Esophagus muscularis mucosa (tissue), 4 donors: ENCODE measurements around the gene CD72. TPM values are rescaled to one million over a fixed set of nuclear protein-coding genes. Genes with fewer than 3 reads are reported as not detected.

ENCODE experiments used
- DNase-seq: peaks from one replicate; pipeline ENCODE4 v3.0.0-alpha.2; 2017; ENCODE audit errors: extremely low spot score
- H3K27ac ChIP-seq, 4 donors: fragments of 200-600 bp; sonication (generic); replicated peaks in 1 of 4; 1 replicate in 3 of 4; 2 replicates in 1 of 4; pipeline ENCODE4 v1.5.1; 2016 to 2019; ENCODE audit warnings: mild to moderate bottlenecking in 1 of 4
- H3K27me3 ChIP-seq, 4 donors: fragments of 200-600 bp; sonication (generic); one replicate each; pipeline versions ENCODE4 v1.5.1 to v1.6.0; 2016 to 2019
- H3K36me3 ChIP-seq, 4 donors: fragments of 200-600 bp; sonication (generic); one replicate each; pipeline ENCODE4 v1.5.1; 2016 to 2019
- H3K4me1 ChIP-seq, 4 donors: fragments of 200-600 bp; sonication (generic); one replicate each; pipeline ENCODE4 v1.5.1; 2016 to 2019
- H3K4me3 ChIP-seq, 4 donors: fragments of 200-600 bp; sonication (generic); 1 replicate in 2 of 4; 2 replicates in 2 of 4; pipeline ENCODE4 v1.5.1; 2016 to 2019; ENCODE audit warnings: mild to moderate bottlenecking in 4 of 4, moderate library complexity in 1 of 4
- H3K9me3 ChIP-seq, 4 donors: fragments of 200-600 bp; sonication (generic); 1 replicate in 3 of 4; 2 replicates in 1 of 4; pipeline ENCODE4 v1.5.1; 2016 to 2019
- CTCF ChIP-seq, 3 experiments: fragments of 200-600 bp in 2 of 3; fragments of 450-650 bp in 1 of 3; sonication (generic) in 2 of 3; IDR thresholded peaks; one replicate each; pipeline ENCODE4 v1.5.1; 2017 to 2019; ENCODE audit warnings: antibody characterized with exemption in 3 of 3, mild to moderate bottlenecking in 2 of 3, moderate library complexity in 1 of 3
- EP300 ChIP-seq: sonication (generic); formaldehyde crosslinking; IDR thresholded peaks from one replicate; pipeline ENCODE4 v1.6.1; 2017; ENCODE audit warnings: antibody characterized with exemption
- POLR2A ChIP-seq: fragments of 450-650 bp; IDR thresholded peaks from one replicate; pipeline ENCODE4 v1.6.1; 2017; ENCODE audit warnings: antibody characterized with exemption, moderate library complexity, mild to moderate bottlenecking, low read depth
- POLR2AphosphoS5 ChIP-seq, 2 donors: sonication (generic); formaldehyde crosslinking; IDR thresholded peaks; one replicate each; pipeline ENCODE4 v1.6.1; 2017; ENCODE audit warnings: antibody characterized with exemption in 2 of 2
- WGBS: methylation state at CpG from one replicate; pipeline ENCODE4 v1.1.5; 2018; 5-methylcytosine and 5-hydroxymethylcytosine counted together
- intact Hi-C: fragments of 100-400 bp; cut with DNase I; formaldehyde crosslinking; loops from one replicate; pipeline ENCODE4 v1.15.1; 2023
- total RNA-seq, 4 donors: library from RNA; depleted of rRNA; stranded (reverse); fragments of >200 nt; gene quantifications; one replicate each; pipeline versions ENCODE4 v1.1.0 to v1.2.1, GENCODE V29; 2016

The CD72 gene
- total RNA-seq, 4 donors from 2014 or later, result 1.4 to 2.2 TPM; not detected in 2

DNA sequence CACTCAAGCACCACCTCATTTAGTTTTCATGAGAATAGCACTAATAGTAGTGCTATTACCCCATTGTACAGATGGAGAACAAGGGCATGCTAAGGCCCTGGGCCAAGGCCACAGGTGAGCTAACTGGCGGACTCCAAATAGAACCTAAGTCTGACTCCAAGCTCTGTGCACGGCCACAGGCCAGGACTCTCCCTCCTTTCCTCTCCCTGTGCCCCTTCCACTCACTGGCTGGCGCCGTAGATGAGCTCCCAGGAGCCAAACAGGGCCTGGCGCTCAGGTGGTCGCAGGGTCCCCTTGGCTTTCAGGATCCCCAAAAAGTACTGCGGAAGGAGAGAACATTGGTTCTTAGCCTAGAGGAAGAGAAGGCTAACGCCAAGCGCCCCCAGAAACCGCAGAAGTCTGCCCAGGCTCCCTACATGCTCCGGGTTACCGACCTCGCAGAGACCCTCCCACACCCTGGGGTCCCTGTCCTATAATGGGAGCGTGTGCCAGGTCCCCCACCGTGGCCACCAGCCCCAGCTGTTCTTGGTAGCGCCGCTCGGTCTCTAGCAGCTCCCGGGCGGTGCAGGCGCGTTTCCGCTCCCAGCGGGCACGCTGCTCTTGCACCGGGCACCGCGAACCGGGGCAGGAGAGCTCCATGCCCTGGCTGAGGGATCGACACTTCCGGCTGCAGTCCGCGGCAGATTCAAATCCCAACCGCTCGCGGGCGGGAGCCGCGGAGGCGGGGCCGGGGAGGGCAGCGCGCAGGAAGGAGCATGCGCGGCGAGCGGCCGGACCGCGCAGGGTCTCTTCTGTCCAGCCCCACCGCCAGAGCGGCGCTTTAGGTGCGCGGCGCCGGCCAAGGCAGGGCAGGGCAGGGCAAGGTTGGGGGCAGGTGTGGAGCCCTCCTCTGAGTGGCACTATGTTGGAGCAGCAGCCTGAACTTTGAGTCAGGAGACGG lies 46.6 kb upstream of the CD72 start, which contains the start of gene ARHGEF39:
ARHGEF39 (minus strand) TSS at position 665 of the 940 bp plus-strand sequence; CDS start at position 639, 26 bp downstream.
- peaks cover 43 to 67% (median 66%) of the 10 kb centered on the region in 4 donors for H3K4me1 ChIP-seq
- H3K36me3 ChIP-seq, result peaks cover 0 to 19% (median 9%) of the 10 kb centered on the region in 4 donors
- H3K27ac ChIP-seq, result peak within 1 kb of the TSS; percentile 95 to 99 (median 98)
- H3K27me3 ChIP-seq, result no peaks in the 10 kb centered on the region
- H3K9me3 ChIP-seq, result no peaks in the 10 kb centered on the region
- no peak for DNase-seq
- intact Hi-C loops, result no loop called here
- WGBS, result 21% methylated on average over 18 of the region's 58 CpGs
- H3K4me3 ChIP-seq, result peak within 1 kb of the TSS; percentile 48 to 70 (median 56)
- TF ChIP-seq CTCF (IDR thresholded peaks at IDR 0.05) (peak in 1 of 3 experiments; percentile 22), POLR2AphosphoS5 (IDR thresholded peaks at IDR 0.05) (peak in 1 of 2 donors; percentile 87), EP300 (no peak), POLR2A (no peak)

DNA sequence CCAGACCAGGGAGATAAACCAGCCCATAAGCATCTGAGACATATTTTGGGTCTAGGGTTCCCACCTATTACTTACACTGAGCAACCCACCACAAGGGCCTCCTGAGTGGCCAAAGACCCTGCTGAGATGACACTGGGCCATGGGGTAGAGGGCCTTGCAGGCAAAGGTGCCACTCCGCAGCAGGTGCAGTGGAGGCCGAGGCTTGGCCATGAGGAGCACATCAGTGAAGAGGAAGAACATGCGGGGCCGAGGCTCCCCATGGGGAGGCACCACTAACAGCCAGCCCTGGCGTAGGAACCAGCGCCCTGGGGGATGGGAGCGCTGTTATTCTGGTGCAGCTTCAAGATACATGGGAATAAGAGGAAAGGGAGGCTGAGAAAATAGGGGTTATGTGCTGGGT lies 44.2 kb upstream of the CD72 start:
- intact Hi-C loops, result no loop called here

GRCh38 chr9:35661756-35662350 lies 43.6 kb upstream of the CD72 start:
- Histone ChIP-seq H3K27me3 (no peaks in the 10 kb centered on the region), H3K27ac (peak overlapping the region; percentile 95 to 99 (median 98)), H3K4me3 (peak overlapping the region in 1 of 4 donors; percentile 20), H3K36me3 (peaks cover 0 to 20% (median 9%) of the 10 kb centered on the region in 4 donors), H3K4me1 (peaks cover 58 to 85% (median 84%) of the 10 kb centered on the region in 4 donors), H3K9me3 (no peaks in the 10 kb centered on the region)
- TF ChIP-seq POLR2AphosphoS5 (IDR thresholded peaks at IDR 0.05) (peak in 1 of 2 donors; percentile 37), POLR2A (no peak), EP300 (no peak), CTCF (IDR thresholded peaks at IDR 0.05) (no peak)
- intact Hi-C loops, result no loop called here
- WGBS, result 61% methylated on average over 2 of the region's 3 CpGs
- DNase-seq, result no peak

More for the DNA sequence above, 44.2 kb upstream of the CD72 start:
- Histone ChIP-seq H3K9me3 (no peaks in the 10 kb centered on the region), H3K4me3 (no peak overlapping the region), H3K4me1 (peaks cover 52 to 79% (median 78%) of the 10 kb centered on the region in 4 donors), H3K27ac (peak overlapping the region; percentile 95 to 99 (median 98)), H3K36me3 (peaks cover 0 to 20% (median 9%) of the 10 kb centered on the region in 4 donors), H3K27me3 (no peaks in the 10 kb centered on the region)
- no peak for TF ChIP-seq POLR2AphosphoS5 (IDR thresholded peaks at IDR 0.05)
- no peak for TF ChIP-seq EP300
- no peak for TF ChIP-seq POLR2A
- no peak for TF ChIP-seq CTCF (IDR thresholded peaks at IDR 0.05)
- 75% methylated on average over 7 of the region's 7 CpGs for WGBS
- DNase-seq, result no peak

DNA sequence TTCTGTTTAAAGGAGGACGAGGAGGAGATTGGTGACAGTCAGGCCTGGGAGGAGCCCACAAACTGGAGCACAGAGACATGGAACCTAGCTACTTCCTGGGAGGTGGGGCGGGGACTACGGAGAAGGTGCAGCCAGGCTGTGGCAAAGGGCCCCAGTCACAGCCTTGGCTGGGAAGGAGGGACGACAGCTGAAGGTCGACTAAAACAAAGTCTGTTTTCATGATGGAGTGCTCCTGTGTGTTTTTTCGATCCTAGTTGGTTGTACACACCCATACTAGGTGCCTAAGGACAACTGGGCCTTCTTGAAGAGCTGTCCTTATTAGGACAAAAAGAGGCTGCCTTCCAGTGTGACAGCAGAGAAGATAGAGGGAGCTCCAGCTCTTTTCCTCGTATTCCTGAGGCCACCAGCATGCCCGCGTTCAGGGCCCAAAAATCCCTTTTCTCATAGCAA lies 42.8 kb upstream of the CD72 start:
- H3K9me3 ChIP-seq, result no peaks in the 10 kb centered on the region
- H3K4me3 ChIP-seq, result peak overlapping the region; percentile 68 to 97 (median 82)
- WGBS, result 57% methylated on average over 7 of the region's 9 CpGs
- no peaks in the 10 kb centered on the region for H3K27me3 ChIP-seq
- H3K4me1 ChIP-seq, result peaks cover 60 to 87% (median 85%) of the 10 kb centered on the region in 4 donors
- TF ChIP-seq EP300 (no peak), CTCF (IDR thresholded peaks at IDR 0.05) (peak; percentile 61 to 82 (median 63)), POLR2A (no peak), POLR2AphosphoS5 (IDR thresholded peaks at IDR 0.05) (peak in 1 of 2 donors; percentile 82)
- peaks cover 0 to 20% (median 9%) of the 10 kb centered on the region in 4 donors for H3K36me3 ChIP-seq
- H3K27ac ChIP-seq, result peak overlapping the region; percentile 95 to 99 (median 98)
- intact Hi-C loops, result no loop called here
- no peak for DNase-seq
